H1 (cell line): Measurements from ENCODE around the gene CHI3L1.

ENCODE experiments used
- CTBP2 ChIP-seq: IDR thresholded peaks from 2 replicates; pipeline ENCODE4 v1.7.0; 2011; ENCODE audit warnings: borderline replicate concordance, mild to moderate bottlenecking, moderate library complexity, mixed read lengths, low read length; ENCODE audit not compliant: insufficient read depth, insufficient read length
- JUN ChIP-seq: IDR thresholded peaks from 2 replicates; pipeline ENCODE4 v1.6.1; 2011; ENCODE audit warnings: low read depth, mild to moderate bottlenecking, improper control_type of control experiment, low read length
- KDM5A ChIP-seq: fragments of 200-600 bp; IDR thresholded peaks from 2 replicates; pipeline ENCODE4 v1.7.1; 2012; ENCODE audit warnings: mild to moderate bottlenecking, low read length, inconsistent platforms, mixed read lengths
- POLR2A ChIP-seq, 2 experiments: IDR thresholded peaks; 1 replicate in 1 of 2; 2 replicates in 1 of 2; pipeline ENCODE4 v1.6.1; 2011; ENCODE audit warnings: low read depth in 2 of 2, low read length in 2 of 2, mild to moderate bottlenecking in 2 of 2; ENCODE audit errors: control extremely low read depth in 1 of 2
- POLR2AphosphoS5 ChIP-seq: IDR thresholded peaks from 2 replicates; pipeline ENCODE4 v1.6.1; 2011; ENCODE audit warnings: low read depth, low read length
- SIN3A ChIP-seq, 2 experiments: IDR thresholded peaks in 1 of 2; conservative IDR thresholded peaks in 1 of 2; 2 replicates each; pipeline ENCODE4 v1.6.1; 2011 to 2012; ENCODE audit warnings: low read length in 2 of 2, improper control_type of control experiment in 1 of 2, low read depth in 1 of 2, mild to moderate bottlenecking in 1 of 2
- SP1 ChIP-seq: IDR thresholded peaks from 2 replicates; pipeline ENCODE4 v1.6.1; 2011; ENCODE audit warnings: low read depth, low read length
- TAF7 ChIP-seq: optimal IDR thresholded peaks from 2 replicates; pipeline ENCODE3; 2011; ENCODE audit warnings: low read depth, mild to moderate bottlenecking, inconsistent platforms, low read length, moderate library complexity, borderline replicate concordance
- TBP ChIP-seq: IDR thresholded peaks from 2 replicates; pipeline ENCODE4 v1.6.1; 2011; ENCODE audit warnings: low read depth, low read length, improper control_type of control experiment
- ZNF274 ChIP-seq: IDR thresholded peaks from 2 replicates; pipeline ENCODE4 v1.7.0; 2012; ENCODE audit warnings: low read length, borderline replicate concordance; ENCODE audit errors: extremely low read depth
- TF ChIP-seq, protein P1 (sequence below): IDR thresholded peaks from 2 replicates; pipeline ENCODE4 v1.6.1; 2012; ENCODE audit warnings: inconsistent platforms
- TF ChIP-seq, protein P2 (sequence below), 3 experiments: IDR thresholded peaks; 1 replicate in 2 of 3; 2 replicates in 1 of 3; pipeline versions ENCODE4 v1.5.1 to v1.6.1; 2011; ENCODE audit warnings: low read length in 3 of 3, mild to moderate bottlenecking in 3 of 3, inconsistent platforms in 2 of 3, low read depth in 1 of 3, moderate library complexity in 1 of 3; ENCODE audit not compliant: insufficient read depth in 1 of 3; ENCODE audit errors: control extremely low read depth in 1 of 3

DNA sequence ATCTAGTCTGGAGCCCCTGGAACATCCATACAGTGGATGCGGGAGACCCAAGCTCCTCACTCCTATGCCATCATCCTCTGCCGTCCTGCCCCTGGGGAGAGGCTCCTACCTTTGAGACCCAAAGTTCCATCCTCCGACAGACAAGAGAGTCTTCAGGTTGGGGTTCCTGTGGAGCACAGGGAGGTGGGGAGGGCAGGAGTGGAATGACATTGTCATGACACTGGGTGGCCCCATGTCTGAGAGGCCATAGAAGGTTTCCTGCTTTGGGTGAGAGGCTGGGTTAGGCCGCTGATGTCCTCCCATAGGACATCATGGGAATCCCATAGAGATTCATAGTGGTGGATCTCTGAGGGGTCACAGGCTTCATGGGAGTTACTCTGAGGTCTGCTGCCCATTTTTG lies 2.0 kb downstream of the CHI3L1 start:
- TF ChIP-seq, protein P1, sequence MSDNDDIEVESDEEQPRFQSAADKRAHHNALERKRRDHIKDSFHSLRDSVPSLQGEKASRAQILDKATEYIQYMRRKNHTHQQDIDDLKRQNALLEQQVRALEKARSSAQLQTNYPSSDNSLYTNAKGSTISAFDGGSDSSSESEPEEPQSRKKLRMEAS: no peak
- TF ChIP-seq, protein P2, sequence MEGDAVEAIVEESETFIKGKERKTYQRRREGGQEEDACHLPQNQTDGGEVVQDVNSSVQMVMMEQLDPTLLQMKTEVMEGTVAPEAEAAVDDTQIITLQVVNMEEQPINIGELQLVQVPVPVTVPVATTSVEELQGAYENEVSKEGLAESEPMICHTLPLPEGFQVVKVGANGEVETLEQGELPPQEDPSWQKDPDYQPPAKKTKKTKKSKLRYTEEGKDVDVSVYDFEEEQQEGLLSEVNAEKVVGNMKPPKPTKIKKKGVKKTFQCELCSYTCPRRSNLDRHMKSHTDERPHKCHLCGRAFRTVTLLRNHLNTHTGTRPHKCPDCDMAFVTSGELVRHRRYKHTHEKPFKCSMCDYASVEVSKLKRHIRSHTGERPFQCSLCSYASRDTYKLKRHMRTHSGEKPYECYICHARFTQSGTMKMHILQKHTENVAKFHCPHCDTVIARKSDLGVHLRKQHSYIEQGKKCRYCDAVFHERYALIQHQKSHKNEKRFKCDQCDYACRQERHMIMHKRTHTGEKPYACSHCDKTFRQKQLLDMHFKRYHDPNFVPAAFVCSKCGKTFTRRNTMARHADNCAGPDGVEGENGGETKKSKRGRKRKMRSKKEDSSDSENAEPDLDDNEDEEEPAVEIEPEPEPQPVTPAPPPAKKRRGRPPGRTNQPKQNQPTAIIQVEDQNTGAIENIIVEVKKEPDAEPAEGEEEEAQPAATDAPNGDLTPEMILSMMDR (IDR thresholded peaks at IDR 0.05; ENCODE audit: control extremely low read depth in 1 of 3, insufficient read depth in 1 of 3, low read depth in 1 of 3, low read length in 3 of 3): no peak
- no peak for TF ChIP-seq KDM5A
- no peak for TF ChIP-seq POLR2A (IDR thresholded peaks at IDR 0.05; ENCODE audit: control extremely low read depth in 1 of 2, low read depth in 2 of 2, low read length in 2 of 2)
- no peak for TF ChIP-seq ZNF274
- no peak for TF ChIP-seq SIN3A (conservative IDR thresholded peaks at IDR 0.05 in 1 of 2, IDR thresholded peaks at IDR 0.05 in 1 of 2; ENCODE audit: low read depth in 1 of 2, low read length in 2 of 2)
- TF ChIP-seq JUN: no peak
- TF ChIP-seq CTBP2: no peak
- TF ChIP-seq SP1: no peak
- no peak for TF ChIP-seq TBP
- no peak for TF ChIP-seq POLR2AphosphoS5
- TF ChIP-seq TAF7: no peak
